ENCODE measurements around the gene ENG.
"Not testable (repeated sequence)": the region's sequence is repeated elsewhere in the genome, so short reads cannot be mapped to it uniquely, and the experiment has no call there.

The ENG gene

DNA sequence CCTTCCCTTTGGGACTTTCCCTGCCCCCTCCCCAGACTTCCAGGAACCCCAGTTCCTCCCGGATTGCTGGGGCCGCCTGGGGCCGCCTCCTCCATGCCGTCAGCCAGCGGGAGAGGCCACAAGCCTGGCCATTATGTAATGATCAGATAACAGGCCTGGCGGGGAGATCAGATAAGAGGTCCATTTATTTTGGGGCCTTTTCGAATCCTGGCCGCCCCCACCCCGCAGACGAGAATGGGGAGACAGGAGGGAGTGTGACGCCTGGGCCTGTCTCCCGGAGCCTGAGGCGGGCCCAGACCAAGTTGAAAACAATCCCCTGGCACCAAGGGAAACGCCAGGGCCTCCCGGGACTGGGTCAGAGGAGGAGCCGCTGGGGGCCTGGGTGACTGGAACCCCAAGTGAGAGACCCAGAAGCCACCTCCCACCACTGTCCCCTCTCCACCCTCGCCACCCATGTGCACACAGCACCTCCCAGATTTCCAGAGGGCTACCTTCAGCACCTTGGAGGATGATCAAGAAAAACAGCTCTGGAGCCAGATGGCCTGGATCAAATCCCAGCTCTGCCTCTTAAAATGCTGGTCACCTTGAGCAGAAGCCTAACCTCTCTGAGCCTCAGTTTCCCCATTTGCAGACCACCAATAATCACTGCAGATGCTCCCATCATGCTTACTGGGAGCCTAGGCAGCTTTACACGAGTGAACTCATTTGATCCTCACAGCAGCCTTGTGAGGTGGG lies 7.8 kb downstream of the ENG start:
- DNase-seq (ENCODE audit: low read depth in 1 of 2, low spot score in 1 of 2) = no peak

DNA sequence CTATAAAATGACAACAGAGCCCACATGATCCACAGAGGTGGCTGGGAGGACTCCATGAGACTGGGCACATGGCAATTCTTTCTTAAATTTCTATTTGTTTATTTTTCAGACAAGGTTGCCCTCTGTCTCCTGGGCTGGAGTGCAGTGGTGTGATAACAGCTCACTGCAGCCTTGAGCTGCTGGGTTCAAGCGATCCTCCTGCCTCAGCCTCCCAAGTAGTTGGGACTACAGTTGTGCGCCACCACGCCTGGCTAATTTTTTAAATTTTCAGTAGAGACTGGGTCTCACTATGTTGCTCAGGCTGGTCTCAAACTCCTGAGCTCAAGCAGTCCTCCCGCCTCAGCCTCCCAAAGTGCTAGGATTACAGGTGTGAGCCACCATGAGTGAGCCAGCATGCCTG lies 8.8 kb downstream of the ENG start:
- not testable (repeated sequence) for DNase-seq (ENCODE audit: low read depth in 1 of 2, low spot score in 1 of 2)

DNA sequence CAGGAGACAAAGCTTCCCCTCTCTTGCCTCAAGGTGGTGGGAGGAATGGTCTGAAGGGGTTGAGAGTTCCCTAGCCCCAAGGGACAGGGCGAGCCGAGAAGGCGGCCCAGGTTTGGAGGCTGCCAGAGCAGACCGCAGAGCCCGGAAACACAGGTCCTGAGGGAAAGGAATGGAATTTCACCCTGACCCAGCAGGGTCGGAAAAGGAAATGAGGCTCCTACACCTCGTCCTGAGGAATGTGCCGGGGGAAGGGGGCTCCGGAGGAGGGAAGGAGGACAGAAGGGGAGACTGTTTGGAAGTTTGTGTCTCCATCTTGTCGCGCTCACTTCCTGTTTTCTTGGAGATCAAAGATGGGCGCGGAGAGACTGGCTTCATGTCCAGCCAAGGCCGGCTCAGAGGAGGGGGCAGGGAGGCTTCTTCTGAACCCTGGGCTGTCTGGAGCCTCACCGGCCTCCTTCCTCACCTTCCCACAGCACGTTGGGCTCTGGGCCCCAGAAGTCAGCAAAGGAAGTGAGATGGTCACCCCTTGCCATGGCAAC lies 9.6 kb downstream of the ENG start:
- DNase-seq (ENCODE audit: low read depth in 1 of 2, low spot score in 1 of 2) = no peak

DNA sequence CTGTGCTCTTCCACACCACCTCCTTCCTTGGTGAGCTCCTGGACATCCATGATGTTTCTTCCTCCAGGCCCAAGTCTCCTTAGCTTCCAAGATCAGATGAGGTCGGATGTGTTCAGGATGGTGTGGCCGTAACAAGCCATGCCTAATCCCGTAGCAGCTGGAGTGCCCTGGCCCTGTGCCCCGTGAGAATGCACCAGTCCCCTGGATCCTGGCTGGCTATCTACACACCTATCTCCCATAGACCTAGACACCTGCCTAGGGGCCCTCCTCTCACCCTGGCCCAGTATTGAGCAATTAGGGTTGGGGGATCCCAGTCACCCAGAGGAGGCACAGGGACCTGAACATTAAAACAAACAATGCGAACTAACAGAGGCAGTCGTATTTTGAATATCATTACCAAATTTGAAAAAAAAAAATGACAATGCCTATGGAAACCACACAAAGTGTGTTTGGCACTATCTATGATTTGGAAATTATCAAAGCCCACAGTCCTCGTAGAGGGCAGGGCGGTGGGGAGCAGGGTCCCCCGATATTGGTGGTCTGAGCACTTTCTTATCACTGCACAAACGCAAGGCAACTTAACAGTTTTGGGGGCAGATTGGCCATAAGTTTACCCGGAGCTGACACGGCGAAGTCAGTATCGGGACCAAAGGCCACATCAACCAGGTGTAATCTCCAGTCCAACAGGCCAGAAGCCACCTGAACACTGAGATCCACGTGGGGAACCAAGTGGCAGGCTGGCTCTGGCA lies 13.2 kb downstream of the ENG start:
- no peak for DNase-seq (ENCODE audit: low read depth in 1 of 2, low spot score in 1 of 2)

DNA sequence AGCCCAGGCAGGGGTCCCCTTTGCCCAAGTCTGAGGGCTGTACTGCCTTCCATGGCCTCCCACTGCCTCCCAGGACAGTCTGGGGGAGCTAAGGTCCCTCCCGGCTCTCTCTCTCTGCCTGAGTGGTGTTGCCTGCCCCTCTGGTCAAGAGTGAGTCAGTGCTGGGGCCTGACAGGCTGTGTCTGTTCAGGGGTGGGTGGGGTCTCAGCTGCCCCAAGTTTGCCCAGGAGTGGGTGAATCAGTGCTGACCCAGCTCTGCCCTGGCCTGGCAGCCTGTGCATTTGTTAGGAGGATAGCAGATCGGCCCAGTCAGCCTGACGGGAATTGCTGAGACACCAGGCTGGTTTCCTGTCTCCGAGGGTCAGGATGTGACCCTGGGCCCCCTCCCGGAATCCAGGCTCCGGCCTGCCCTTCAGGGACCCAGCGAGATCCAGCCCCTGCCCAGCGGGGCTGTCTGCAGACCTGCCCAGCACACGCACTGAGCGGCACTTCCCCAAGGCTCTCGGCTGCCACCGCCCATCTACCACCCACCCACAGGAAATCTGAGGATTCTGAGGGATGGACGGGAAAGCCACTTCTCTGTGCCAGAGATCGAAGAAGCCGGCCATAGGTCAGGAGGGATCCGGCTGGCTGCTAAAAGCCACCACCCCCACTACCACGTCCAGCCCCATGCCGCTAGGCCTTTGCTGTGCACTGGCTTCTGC lies 15.9 kb downstream of the ENG start:
- DNase-seq (ENCODE audit: low read depth in 1 of 2, low spot score in 1 of 2) = no peak

DNA sequence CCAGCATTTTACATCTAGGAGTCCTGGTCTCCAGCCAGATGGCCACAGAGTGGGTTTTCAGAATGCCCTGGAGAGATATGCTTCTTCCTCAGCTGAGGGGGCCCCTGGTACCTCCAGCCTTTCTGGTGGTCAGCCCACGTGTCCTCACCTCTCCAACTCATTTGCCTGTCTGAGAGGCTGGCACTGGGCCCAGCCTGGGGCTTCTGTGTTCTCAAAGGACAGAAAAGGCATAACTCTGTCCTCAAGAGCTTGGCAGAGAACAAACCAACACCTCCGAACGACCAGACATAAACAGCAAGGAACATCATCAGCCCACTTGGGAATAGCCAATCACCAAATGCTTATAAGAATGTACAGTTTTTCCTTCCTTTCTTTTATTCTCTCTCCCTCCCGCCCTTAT lies 17.1 kb downstream of the ENG start:
- DNase-seq (ENCODE audit: low read depth in 1 of 2, low spot score in 1 of 2) = no peak

DNA sequence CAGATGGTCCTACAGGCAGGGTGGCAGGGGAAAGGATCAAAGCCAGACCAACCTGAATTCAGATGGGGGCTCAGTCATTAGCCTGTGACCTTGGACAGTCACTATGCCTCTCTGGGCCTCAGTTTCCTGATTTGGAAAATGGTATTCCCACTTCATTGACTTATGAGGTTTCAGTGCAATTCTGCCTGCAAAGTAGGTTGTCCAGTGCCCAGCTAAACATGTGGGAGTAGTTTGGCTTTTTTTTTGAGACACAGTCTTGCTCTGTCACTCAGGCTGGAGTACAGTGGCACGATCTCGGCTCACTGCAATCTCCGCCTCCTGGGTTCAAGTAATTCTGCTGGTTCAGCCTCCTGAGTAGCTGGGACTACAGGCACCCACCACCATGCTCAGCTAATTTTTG lies 17.9 kb downstream of the ENG start:
- DNase-seq (ENCODE audit: low read depth in 1 of 2, low spot score in 1 of 2) = not testable (repeated sequence)

DNA sequence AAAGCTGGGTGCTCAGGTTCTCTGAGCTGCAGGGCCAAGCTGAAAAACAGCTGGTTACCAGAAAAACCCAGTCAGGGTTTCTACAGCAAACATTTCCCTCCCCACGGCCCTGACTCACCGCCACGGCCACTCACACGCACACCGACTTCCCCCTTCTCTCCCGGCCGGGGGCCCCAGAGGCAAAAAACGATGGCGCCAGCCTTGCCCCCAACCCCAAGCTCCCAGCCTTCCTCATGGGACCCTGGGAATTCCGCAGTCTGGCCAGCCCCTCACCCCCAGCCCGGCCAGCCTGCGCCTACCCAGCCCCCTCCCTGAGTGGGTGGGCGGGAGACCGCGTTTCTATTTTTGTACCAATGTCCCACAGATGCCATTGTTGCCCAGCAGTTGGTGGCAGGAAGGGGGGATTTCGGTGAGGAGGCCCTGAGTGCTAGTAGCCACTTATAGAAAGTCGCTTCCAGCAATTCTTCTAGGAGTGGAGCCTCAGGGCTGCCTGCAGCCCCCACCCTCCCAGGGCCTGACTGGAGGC lies 18.4 kb downstream of the ENG start:
- no peak for DNase-seq (ENCODE audit: low read depth in 1 of 2, low spot score in 1 of 2)

DNA sequence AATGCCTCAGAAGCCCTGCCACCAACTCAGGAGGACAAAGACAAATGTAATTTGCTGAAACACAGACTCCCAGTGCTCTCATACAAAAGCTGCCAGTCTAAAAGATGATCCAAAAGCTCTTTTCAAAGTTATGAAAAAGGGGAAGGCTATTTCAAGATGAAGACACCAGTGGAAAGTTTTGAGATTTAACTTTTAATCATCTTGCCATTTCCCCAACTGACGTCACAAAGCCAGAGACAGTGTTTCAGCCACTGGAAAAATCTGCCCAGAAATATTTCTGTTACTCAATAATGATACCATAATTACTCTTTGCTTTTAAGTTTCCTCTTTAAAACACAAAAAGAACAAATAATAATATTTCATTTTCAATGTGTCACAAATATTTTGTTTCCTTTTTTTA lies 20.9 kb downstream of the ENG start:
- no peak for DNase-seq (ENCODE audit: low read depth in 1 of 2, low spot score in 1 of 2)

DNA sequence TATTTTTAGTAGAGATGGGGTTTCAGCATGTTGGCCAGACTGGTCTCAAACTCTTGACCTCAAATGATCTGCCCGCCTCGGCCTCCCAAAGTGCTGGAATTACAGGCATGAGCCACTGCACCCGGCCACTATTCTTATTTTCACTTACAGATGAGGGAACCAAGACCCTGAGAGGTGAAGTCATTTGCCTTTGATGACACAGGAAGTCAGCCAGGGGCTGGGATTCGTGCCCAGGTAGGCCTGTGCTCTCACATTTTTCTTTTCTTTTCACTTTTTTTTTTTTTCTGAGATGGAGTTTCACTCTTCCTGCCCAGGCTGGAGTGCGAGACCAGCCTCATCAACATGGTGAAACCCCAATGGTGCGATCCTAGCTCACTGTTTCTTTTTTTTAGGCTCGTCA lies 22.2 kb downstream of the ENG start:
- DNase-seq (ENCODE audit: low read depth in 1 of 2, low spot score in 1 of 2) = no peak

DNA sequence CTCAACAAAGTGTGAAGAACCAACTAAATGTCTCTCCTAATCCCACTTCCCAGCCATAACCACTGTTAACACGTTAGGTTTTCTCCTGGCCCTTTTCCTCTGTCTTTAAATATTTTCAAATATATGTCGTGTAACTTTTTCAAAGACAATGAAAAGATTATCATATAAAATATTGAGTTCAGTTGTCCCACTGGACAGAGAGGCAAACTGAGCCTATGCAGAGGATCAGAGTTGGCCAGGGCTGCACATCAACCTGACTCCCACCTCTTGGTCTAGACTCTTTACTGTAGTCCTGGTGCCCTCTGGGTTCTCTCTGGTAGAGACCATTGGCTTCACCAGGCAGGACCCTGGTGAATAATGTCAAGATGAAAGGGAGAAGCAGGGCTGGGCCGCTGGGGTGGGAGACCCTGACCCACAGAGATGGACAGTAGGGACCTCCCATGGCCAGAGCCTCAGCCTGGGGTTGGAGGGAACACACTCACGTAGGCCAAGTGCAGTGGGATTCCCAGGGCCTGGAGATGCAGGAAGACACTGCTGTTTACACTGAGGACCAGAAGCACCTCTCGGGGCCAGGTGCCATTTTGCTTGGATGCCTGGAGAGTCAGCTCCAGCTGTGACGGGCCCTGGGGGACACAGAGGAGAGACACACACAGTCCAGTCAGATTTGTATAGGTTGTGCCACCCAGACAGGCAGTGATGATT lies 25.1 kb downstream of the ENG start:
- no peak for DNase-seq (ENCODE audit: low read depth in 1 of 2, low spot score in 1 of 2)

DNA sequence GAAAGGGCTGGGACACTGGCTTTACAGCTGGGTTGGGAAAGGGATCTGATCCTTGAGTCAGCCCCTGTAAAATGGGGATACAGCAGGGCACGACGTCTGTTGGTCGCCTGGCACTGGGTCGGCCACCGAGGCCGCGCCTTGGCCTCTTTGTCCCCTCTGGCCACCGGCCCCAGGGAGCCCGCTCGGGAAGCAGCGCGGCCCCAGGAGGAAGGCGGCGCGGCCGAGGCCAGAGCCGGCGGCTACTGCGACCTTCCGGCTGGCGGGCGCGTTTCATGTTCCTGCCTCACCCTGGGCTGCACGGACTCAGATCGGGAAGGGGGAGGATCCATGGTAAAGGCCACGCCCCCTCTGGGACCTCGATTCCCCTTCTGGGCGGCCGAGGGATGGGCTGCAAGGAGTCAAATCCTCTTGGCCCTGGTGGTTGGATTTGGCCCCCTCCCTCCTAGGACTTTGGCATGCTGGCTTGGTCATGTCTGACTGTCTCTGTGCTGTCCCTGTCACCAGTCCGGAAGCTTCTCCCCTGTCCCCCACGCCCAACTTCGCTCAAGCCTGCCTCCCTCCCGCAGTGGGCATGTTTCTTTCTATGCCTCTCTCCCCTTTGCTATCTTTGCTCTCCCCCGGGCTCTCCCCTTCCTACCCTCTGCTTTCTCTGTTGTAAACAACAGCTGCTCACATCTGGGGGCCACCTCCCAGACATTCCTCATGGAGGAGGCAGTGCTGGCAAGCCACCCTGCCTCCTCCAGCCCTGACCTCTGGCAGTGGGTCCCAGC lies 26.0 kb downstream of the ENG start:
- DNase-seq (ENCODE audit: low read depth in 1 of 2, low spot score in 1 of 2) = no peak

DNA sequence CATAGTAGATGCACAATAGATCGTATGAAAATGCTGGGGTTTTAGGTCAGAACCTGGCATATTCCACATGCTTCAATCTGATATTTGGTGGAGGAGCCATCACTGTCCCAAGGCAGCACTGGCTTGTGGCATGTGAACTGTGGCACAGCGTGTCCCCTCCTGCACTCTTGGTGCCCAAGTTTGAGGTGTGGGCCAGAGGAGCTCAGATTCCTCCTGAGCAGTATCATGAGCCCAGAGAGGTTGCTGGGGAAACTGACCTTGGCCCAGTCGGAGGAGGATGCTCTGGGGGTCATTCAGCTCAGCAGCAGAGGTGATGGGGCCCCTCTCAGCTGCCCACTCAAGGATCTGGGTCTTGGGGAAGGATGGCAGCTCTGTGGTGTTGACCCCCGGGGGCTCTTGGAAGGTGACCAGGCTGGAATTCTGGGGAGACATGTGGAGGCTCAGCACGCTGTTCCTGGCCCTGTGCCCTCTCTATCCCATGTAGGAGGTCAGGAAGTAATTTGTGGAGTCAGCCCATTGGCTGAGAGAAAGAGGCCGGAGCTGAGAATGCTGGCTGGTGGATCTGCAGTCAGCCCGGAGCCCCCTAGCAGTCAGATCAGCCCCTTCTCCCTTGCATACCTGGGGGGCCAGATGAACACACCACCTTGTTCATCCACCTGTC lies 28.1 kb downstream of the ENG start:
- DNase-seq (ENCODE audit: low read depth in 1 of 2, low spot score in 1 of 2) = no peak

DNA sequence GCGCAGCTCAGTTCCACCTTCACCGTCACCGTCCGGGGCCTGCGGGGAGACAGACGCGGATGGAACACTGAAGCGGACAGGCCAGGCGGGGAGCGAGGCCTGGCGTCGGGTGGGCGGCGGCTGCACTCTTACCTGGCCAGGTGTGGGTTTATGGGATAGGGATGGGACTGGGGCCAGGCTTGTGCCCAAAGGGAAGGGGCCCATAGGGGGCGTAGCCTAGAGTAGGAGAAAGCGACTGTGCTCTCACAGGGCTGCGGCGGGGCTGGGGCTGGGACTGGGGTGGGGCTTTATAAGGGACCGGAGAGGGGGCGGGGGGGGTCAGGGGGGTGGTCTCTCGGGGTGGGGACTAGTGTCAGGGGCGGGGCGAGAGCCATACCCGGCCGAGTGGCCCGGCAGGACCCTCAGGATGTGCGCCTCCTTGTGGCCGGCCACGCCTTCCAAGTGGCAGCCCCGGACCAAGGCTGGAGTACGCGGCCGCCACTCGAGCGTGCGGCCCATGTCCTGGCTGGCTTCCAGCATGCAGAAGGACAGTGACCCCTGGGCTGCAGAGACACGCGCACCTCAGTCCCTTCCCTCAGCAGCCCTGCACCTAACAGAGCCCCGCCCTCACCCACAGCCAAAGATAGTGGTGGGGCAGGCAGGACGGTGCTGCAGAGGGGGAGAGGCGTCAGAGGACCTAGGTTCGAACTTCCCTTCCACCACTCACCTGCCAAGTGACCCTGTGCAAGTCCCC lies 29.0 kb downstream of the ENG start:
- DNase-seq (ENCODE audit: low read depth in 1 of 2, low spot score in 1 of 2) = no peak

DNA sequence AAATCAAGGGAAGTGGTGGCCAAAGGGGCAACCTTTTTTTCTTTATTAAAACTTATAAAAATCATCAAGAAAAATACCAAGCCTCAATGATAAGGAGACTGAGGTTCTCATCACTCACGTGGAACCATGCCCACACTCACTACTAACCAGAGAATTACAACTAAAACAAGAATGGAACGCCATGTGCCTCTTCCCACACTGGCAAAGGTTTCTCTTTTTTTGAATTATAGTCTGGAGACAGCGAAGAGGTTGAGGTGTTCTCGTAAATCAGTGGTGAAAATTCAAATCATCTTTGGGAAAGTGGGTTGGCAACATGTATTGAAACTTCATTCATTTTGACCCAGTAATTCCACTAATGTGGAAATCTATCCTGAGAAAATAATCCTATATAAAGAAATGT lies 32.4 kb downstream of the ENG start:
- DNase-seq (ENCODE audit: low read depth in 1 of 2, low spot score in 1 of 2) = no peak

DNA sequence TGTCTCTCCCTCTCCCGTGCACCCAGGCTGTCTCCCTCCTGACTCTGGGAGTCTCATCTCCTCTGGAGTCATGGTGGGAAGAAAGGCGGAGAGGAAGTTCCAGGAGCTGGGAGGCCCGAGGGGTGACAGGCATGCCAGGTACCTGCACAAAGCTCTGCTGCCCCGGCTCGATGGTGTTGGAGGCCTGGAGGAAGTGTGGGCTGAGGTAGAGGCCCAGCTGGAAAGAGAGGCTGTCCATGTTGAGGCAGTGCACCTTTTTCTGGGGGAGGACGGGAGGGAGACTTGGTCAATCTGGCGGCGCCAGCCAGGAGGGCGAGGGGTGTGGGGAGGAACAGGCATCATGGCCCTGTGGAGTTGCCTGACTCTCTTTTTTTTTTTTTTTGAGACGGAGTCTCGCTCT lies 35.9 kb downstream of the ENG start:
- DNase-seq (ENCODE audit: low read depth in 1 of 2, low spot score in 1 of 2) = no peak

DNA sequence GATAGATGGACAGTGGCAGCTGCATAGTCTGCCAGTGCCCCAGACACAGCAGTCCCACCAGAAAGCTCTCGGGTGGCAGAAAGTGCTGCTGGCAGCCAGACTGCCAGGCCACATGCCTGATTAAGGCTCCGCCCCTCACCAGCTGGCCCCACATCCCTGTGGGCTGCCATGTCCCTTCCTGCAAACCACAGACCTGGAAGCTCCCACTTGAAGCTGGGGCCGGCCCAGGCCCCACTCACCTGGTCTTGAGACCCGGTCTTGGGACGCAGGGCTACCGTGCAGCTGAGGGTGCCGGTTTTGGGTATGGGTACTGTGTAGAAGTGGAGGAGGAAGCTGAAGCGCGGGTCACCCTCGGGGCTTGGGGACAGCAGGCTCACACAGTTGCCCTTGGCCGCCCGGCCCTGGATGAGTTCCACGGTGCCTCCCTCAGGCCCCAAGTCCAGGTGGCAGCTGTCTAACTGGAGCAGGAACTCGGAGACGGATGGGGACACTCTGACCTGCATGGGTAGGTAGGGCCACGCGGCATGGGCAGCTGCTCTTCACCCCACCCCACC lies 36.5 kb downstream of the ENG start:
- no peak for DNase-seq (ENCODE audit: low read depth in 1 of 2, low spot score in 1 of 2)

DNA sequence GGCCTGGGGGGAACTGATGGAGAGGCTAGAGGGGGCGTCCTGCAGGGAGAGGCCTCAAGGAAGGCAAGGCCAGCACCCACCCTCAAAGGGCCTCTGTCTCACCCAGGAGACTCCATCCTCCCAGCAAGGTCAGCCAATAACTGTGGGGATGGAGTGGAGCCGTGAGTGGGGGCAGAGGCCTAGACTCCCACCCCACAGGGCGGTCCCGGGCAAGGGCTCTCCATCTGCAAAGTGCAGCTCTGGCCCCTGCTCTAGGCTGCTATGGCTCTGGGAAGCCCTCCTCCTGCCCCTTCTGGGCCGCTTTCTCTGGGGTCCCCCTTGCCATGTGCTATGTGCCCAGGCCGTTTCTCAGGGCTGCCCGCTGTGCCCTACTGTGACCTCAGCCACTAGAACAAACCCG lies 37.7 kb downstream of the ENG start:
- no peak for DNase-seq (ENCODE audit: low read depth in 1 of 2, low spot score in 1 of 2)

DNA sequence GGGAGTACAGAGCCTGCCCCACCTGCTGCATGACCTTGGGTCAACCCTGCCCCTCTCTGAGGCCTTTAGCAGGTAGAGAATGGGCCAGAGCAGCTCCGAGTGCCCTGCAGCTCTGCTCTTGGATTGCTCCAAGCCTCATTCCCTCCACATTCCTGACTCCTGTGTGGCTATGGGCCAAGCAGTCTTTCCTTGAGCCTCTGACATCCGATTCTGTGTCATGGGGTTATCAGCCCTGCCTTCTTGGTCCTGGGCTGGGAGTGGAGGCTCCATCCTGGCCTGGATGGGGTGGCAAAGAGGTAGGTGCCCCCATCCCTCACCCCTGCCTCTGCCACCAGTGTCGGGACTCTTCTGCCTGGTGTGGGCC lies 38.1 kb downstream of the ENG start:
- no peak for DNase-seq (ENCODE audit: low read depth in 1 of 2, low spot score in 1 of 2)
